Endothelial cell of umbilical vein (primary cell): ENCODE data around the gene AUTS2. TPM values are rescaled to one million over a fixed set of nuclear protein-coding genes. Genes with fewer than 3 reads are reported as not detected.

Experiments used
- BruUV-seq: library from RNA; stranded (reverse); fragments of 400-500 nt; replicated peaks from 2 replicates; lab custom pipeline; 2021; lab: Mats Ljungman, UMichigan
- CTCF ChIA-PET: fragments of 300-600, 350-600 bp; sonication (Branson Sonifier 250); formaldehyde crosslinking; loops from one replicate; lab custom pipeline; 2021; ENCODE audit warnings: antibody characterized with exemption, inconsistent platforms; lab: Charles Lee
- POLR2A ChIA-PET: fragments of 300-600, 350-600 bp; sonication (Branson Sonifier 250); formaldehyde crosslinking; loops from one replicate; lab custom pipeline; 2021; ENCODE audit warnings: antibody characterized with exemption, inconsistent platforms; lab: Charles Lee
- DNase-seq: peaks from one replicate; pipeline ENCODE4 v3.0.0-alpha.2; 2011; ENCODE audit warnings: low read depth, low spot score
- FAIRE-seq: peaks from 2 replicates; lab custom pipeline; 2011; peaks lifted over from hg19 to GRCh38; lab: Jason Lieb, UNC
- H2AFZ ChIP-seq: 2 replicates; pipeline ENCODE4 v1.6.0; 2012; ENCODE audit warnings: low read depth, low read length, control low read depth, inconsistent platforms
- H3K27ac ChIP-seq: 2 replicates; pipeline ENCODE4 v1.5.1; 2011; ENCODE audit warnings: low read depth, mild to moderate bottlenecking, control low read depth, low read length, moderate library complexity; ENCODE audit not compliant: insufficient read depth
- H3K27me3 ChIP-seq, 2 experiments: 2 replicates each; pipeline versions ENCODE4 v1.6.0 to v1.6.1; 2011; ENCODE audit warnings: low read length in 2 of 2, mixed read lengths in 1 of 2; ENCODE audit not compliant: control insufficient read depth in 2 of 2, insufficient read depth in 2 of 2
- H3K36me3 ChIP-seq, 2 experiments: 2 replicates in 1 of 2; 3 replicates in 1 of 2; pipeline ENCODE4 v1.5.1; 2011; ENCODE audit warnings: low read length in 2 of 2, mild to moderate bottlenecking in 1 of 2, moderate library complexity in 1 of 2; ENCODE audit not compliant: control insufficient read depth in 2 of 2, insufficient read depth in 2 of 2; ENCODE audit errors: extremely low read depth in 1 of 2
- H3K4me1 ChIP-seq: 3 replicates; pipeline ENCODE4 v1.5.1; 2011; ENCODE audit warnings: mild to moderate bottlenecking, low read length; ENCODE audit not compliant: control insufficient read depth, insufficient read depth; ENCODE audit errors: extremely low read depth
- H3K4me2 ChIP-seq: 2 replicates; pipeline ENCODE4 v1.6.1; 2011; ENCODE audit warnings: low read length, control low read depth, mixed read lengths; ENCODE audit not compliant: insufficient read depth
- H3K4me3 ChIP-seq, 3 experiments: fragments of 200-600 bp in 1 of 3; sonication (generic), shearing (Covaris generic) in 1 of 3; replicated peaks in 1 of 3; 2 replicates each; pipeline ENCODE4 v1.5.1; 2011 to 2016; ENCODE audit warnings: control low read depth in 3 of 3, low read length in 3 of 3, mild to moderate bottlenecking in 2 of 3, inconsistent platforms in 1 of 3, low read depth in 1 of 3, moderate library complexity in 1 of 3; ENCODE audit not compliant: insufficient read depth in 1 of 3
- H3K79me2 ChIP-seq: 2 replicates; pipeline ENCODE4 v1.6.0; 2012; ENCODE audit warnings: low read length, inconsistent platforms; ENCODE audit not compliant: control insufficient read depth, insufficient read depth
- H3K9ac ChIP-seq: replicated peaks from 2 replicates; pipeline ENCODE3; 2011; ENCODE audit warnings: low read length, control low read depth; ENCODE audit not compliant: insufficient read depth; ENCODE audit errors: extremely low read depth
- H3K9me1 ChIP-seq: replicated peaks from 3 replicates; pipeline ENCODE4 v1.6.0; 2011; ENCODE audit warnings: mild to moderate bottlenecking, low read length; ENCODE audit not compliant: control insufficient read depth, insufficient read depth; ENCODE audit errors: extremely low read depth
- H3K9me3 ChIP-seq: replicated peaks from 2 replicates; pipeline ENCODE4 v1.5.1; 2012; ENCODE audit warnings: low read length, inconsistent platforms; ENCODE audit not compliant: control insufficient read depth, insufficient read depth
- H4K20me1 ChIP-seq: replicated peaks from 2 replicates; pipeline ENCODE3; 2011; ENCODE audit warnings: mild to moderate bottlenecking, low read length; ENCODE audit not compliant: control insufficient read depth, insufficient read depth; ENCODE audit errors: extremely low read depth
- CTCF ChIP-seq, 2 donors: IDR thresholded peaks; 1 replicate in 1 of 2; 2 replicates in 1 of 2; pipeline ENCODE4 v1.5.1; 2011; ENCODE audit warnings: low read length in 2 of 2, mild to moderate bottlenecking in 2 of 2, moderate library complexity in 2 of 2, control low read depth in 1 of 2, inconsistent platforms in 1 of 2, low read depth in 1 of 2; ENCODE audit not compliant: insufficient read depth in 1 of 2; ENCODE audit errors: extremely low read depth in 1 of 2
- EZH2 ChIP-seq: IDR thresholded peaks from 2 replicates; pipeline ENCODE4 v1.6.1; 2012; ENCODE audit warnings: borderline replicate concordance, low read depth, mild to moderate bottlenecking, moderate library complexity, low read length, inconsistent platforms; ENCODE audit not compliant: severe bottlenecking
- FOS ChIP-seq: IDR thresholded peaks from 2 replicates; pipeline ENCODE4 v1.6.1; 2011; ENCODE audit warnings: mild to moderate bottlenecking, low read length, moderate library complexity, borderline replicate concordance; ENCODE audit not compliant: insufficient read depth
- GATA2 ChIP-seq: IDR thresholded peaks from 2 replicates; pipeline ENCODE4 v1.7.0; 2011; ENCODE audit warnings: low read depth, mild to moderate bottlenecking, moderate library complexity, mixed read lengths, low read length; ENCODE audit not compliant: insufficient read length, insufficient read depth
- JUN ChIP-seq: IDR thresholded peaks from 2 replicates; pipeline ENCODE4 v1.6.1; 2011; ENCODE audit warnings: borderline replicate concordance, low read depth; ENCODE audit not compliant: insufficient read length, insufficient read depth
- MAX ChIP-seq: IDR thresholded peaks from 2 replicates; pipeline ENCODE4 v1.6.1; 2011; ENCODE audit not compliant: insufficient read depth, insufficient read length
- MYC ChIP-seq: IDR thresholded peaks from one replicate; pipeline ENCODE4 v1.6.1; 2011; ENCODE audit warnings: mild to moderate bottlenecking, low read depth, low read length
- POLR2A ChIP-seq: IDR thresholded peaks from 2 replicates; pipeline ENCODE4 v1.6.1; 2012; ENCODE audit warnings: low read depth, mild to moderate bottlenecking, control low read depth, low read length
- POLR2AphosphoS5 ChIP-seq: IDR thresholded peaks from 2 replicates; pipeline ENCODE4 v1.6.1; 2012; ENCODE audit warnings: low read depth, mild to moderate bottlenecking, control low read depth, low read length, moderate library complexity; ENCODE audit not compliant: insufficient read depth
- dilution Hi-C: fragments of 300-500 bp; cut with MboI; formaldehyde crosslinking; loops from one replicate; pipeline ENCODE4 v1.15.0; 2019; ENCODE audit warnings: low sequenced_read_pairs; ENCODE audit not compliant: extremely low pct_ligation_motif_present
- intact Hi-C: fragments of 100-400 bp; cut with micrococcal nuclease; formaldehyde crosslinking; loops from one replicate; pipeline ENCODE4 v1.10.0; 2022
- polyA plus RNA-seq, 4 experiments: library from polyadenylated mRNA; depleted of rRNA in 3 of 4; stranded (reverse) in 3 of 4; unstranded in 1 of 4; fragments of >200 nt; gene quantifications; 2 replicates each; pipeline versions ENCODE4 v1.2.1 to v1.2.3, GENCODE V29; 2011 to 2012; ENCODE audit warnings: missing spikeins in 1 of 4
- total RNA-seq: library from RNA; stranded (reverse); gene quantifications from 2 replicates; pipeline ENCODE4 v1.2.3, GENCODE V29; 2021

The AUTS2 gene
- total and polyA plus RNA-seq, 2 donors (not counting 3 experiments of a cell fraction or from before 2014, with no cell fraction given), result 0.59 to 8.0 TPM

- Histone ChIP-seq H3K9me3 (no peaks in the 10 kb centered on the region), H3K9me1 (no peaks in the 10 kb centered on the region), H3K27ac (no peak overlapping the region), H3K4me1 (no peaks in the 10 kb centered on the region), H3K79me2 (no peaks in the 10 kb centered on the region), H3K27me3 (no peaks in the 10 kb centered on the region), H3K4me3 (no peak overlapping the region), H3K36me3 (no peaks in the 10 kb centered on the region), H3K9ac (no peak overlapping the region), H4K20me1 (no peaks in the 10 kb centered on the region), H2AFZ (no peak overlapping the region), H3K4me2 (no peak overlapping the region)
- BruUV-seq, result no TSS peak
- POLR2A ChIA-PET, result no interaction called here
- CTCF ChIA-PET, result no interaction called here
- intact Hi-C loops (no loop called here), dilution Hi-C loops (no loop called here)
- DNase-seq, result no peak
- FAIRE-seq, result no peak
- TF ChIP-seq EZH2 (no peak), MAX (no peak), JUN (no peak), POLR2AphosphoS5 (no peak), GATA2 (no peak), FOS (no peak), POLR2A (no peak), CTCF (IDR thresholded peaks at IDR 0.05; ENCODE audit: extremely low read depth in 1 of 2, insufficient read depth in 1 of 2, low read depth in 1 of 2, low read length in 2 of 2) (no peak), MYC (no peak)
These were observed 876.5 kb downstream of the AUTS2 start for GRCh38 chr7:70474639-70475234.
